Suprapubic skin (tissue), 4 donors: ENCODE data around the gene ZNF296. TPM values are rescaled to one million over a fixed set of nuclear protein-coding genes. Genes with fewer than 3 reads are reported as not detected.

ENCODE experiments used
- DNase-seq, 2 donors: peaks; one replicate each; pipeline ENCODE4 v3.0.0-alpha.2; 2019; ENCODE audit warnings: low spot score in 2 of 2
- H3K27ac ChIP-seq: fragments of 200-600 bp; sonication (generic); one replicate; pipeline ENCODE4 v1.5.1; 2019
- H3K27me3 ChIP-seq: fragments of 200-600 bp; sonication (generic); one replicate; pipeline ENCODE4 v1.5.1; 2019
- H3K36me3 ChIP-seq: fragments of 200-600 bp; sonication (generic); one replicate; pipeline ENCODE4 v1.5.1; 2019
- H3K4me1 ChIP-seq: fragments of 200-600 bp; sonication (generic); one replicate; pipeline ENCODE4 v1.5.1; 2019
- H3K4me3 ChIP-seq: fragments of 200-600 bp; sonication (generic); one replicate; pipeline ENCODE4 v1.5.1; 2019; ENCODE audit warnings: mild to moderate bottlenecking
- H3K9me3 ChIP-seq: fragments of 200-600 bp; sonication (generic); one replicate; pipeline ENCODE4 v1.5.1; 2019
- CTCF ChIP-seq, 2 donors: fragments of 200-600 bp in 1 of 2; fragments of 450-650 bp in 1 of 2; sonication (generic) in 1 of 2; IDR thresholded peaks; one replicate each; pipeline ENCODE4 v1.5.1; 2016 to 2019; ENCODE audit warnings: antibody characterized with exemption in 2 of 2, mild to moderate bottlenecking in 1 of 2, moderate library complexity in 1 of 2
- EP300 ChIP-seq: sonication (generic); formaldehyde crosslinking; IDR thresholded peaks from one replicate; pipeline ENCODE4 v1.6.1; 2017; ENCODE audit warnings: antibody characterized with exemption
- POLR2A ChIP-seq, 2 donors: fragments of 450-650 bp; IDR thresholded peaks; one replicate each; pipeline ENCODE4 v1.6.1; 2017; ENCODE audit warnings: antibody characterized with exemption in 2 of 2, mild to moderate bottlenecking in 2 of 2, moderate library complexity in 2 of 2
- POLR2AphosphoS5 ChIP-seq, 3 donors: sonication (generic); formaldehyde crosslinking; IDR thresholded peaks; one replicate each; pipeline ENCODE4 v1.6.1; 2017; ENCODE audit warnings: antibody characterized with exemption in 3 of 3
- WGBS: methylation state at CpG from one replicate; pipeline ENCODE4 v1.1.5; 2018; 5-methylcytosine and 5-hydroxymethylcytosine counted together
- total RNA-seq, 4 donors: library from RNA; depleted of rRNA; stranded (reverse); fragments of >200 nt; gene quantifications; one replicate each; pipeline ENCODE4 v1.1.0, GENCODE V29; 2016

Gene ZNF296
- total RNA-seq, 4 donors from 2014 or later, result 4.3 to 5.8 (median 4.9) TPM

DNA sequence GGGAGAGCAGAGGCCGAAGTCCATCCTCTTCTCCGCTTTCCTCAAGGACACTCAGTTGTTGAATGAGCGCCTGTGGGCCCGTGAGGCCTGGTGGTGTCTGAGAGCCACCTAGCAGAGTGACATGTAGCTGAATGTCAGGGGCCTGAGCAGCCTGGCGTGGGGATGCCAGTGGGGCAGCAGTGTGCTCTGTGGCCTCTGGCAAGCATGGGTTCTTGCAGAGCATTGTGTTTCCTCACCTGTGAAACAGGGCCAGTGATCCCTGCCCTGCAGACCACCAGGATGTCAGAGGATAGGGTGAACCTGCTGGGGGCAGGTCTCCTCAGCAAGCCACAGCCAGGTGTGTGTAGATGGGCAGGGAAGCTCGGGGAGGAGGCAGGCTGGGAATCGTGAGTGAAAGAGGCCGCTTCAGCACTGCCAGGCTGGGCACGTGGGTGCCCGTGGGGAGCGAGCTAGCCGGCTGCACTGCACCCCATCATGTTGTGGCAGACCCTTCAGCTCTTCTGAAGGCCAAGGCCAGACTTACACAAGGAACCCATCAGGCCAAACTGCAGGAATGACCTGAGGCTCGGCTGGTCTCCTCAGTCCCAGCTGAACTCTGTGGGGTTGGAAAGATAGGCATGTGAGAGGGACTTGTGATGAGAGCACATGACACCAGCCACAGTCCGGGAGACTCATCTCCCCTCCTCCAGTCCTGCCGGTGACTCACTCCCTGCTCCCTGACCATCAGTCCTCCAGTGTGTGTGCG is 21.7 kb upstream of the ZNF296 start:
- TF ChIP-seq POLR2A (IDR thresholded peaks at IDR 0.05) (no peak), CTCF (IDR thresholded peaks at IDR 0.05) (no peak)
- Histone ChIP-seq H3K27me3 (no peaks in the 10 kb centered on the region), H3K4me3 (peak overlapping the region; percentile 6), H3K4me1 (peaks cover 90% of the 10 kb centered on the region), H3K27ac (peak overlapping the region; percentile 76), H3K9me3 (no peaks in the 10 kb centered on the region), H3K36me3 (no peaks in the 10 kb centered on the region)
- WGBS, result 61% methylated on average over 12 of the region's 16 CpGs
- DNase-seq, result peak in 1 of 2 donors; percentile 82

- Histone ChIP-seq H3K4me3 (no peak overlapping the region), H3K36me3 (no peaks in the 10 kb centered on the region), H3K4me1 (peaks cover 87% of the 10 kb centered on the region), H3K27me3 (no peaks in the 10 kb centered on the region), H3K27ac (peak overlapping the region; percentile 76), H3K9me3 (no peaks in the 10 kb centered on the region)
- DNase-seq, result no peak
- TF ChIP-seq CTCF (IDR thresholded peaks at IDR 0.05), result no peak
- TF ChIP-seq POLR2A (IDR thresholded peaks at IDR 0.05), result no peak
- TF ChIP-seq POLR2AphosphoS5 (IDR thresholded peaks at IDR 0.05), result no peak
- no peak for TF ChIP-seq EP300
- WGBS, result 94% methylated on average over 7 of the region's 7 CpGs
Measured at GRCh38 chr19:45097450-45097775, 21.1 kb upstream of the ZNF296 start.

- Histone ChIP-seq H3K4me3 (no peak overlapping the region), H3K36me3 (no peaks in the 10 kb centered on the region), H3K4me1 (peaks cover 86% of the 10 kb centered on the region), H3K27ac (no peak overlapping the region), H3K27me3 (no peaks in the 10 kb centered on the region), H3K9me3 (no peaks in the 10 kb centered on the region)
- TF ChIP-seq POLR2AphosphoS5 (IDR thresholded peaks at IDR 0.05), result no peak
- no peak for TF ChIP-seq POLR2A (IDR thresholded peaks at IDR 0.05)
- no peak for TF ChIP-seq CTCF (IDR thresholded peaks at IDR 0.05)
- no peak for TF ChIP-seq EP300
- WGBS, result 88% methylated on average over 7 of the region's 7 CpGs
- no peak for DNase-seq
Measured at GRCh38 chr19:45096700-45097099, 20.4 kb upstream of the ZNF296 start.

- Histone ChIP-seq H3K27ac (no peak overlapping the region), H3K4me1 (peaks cover 85% of the 10 kb centered on the region), H3K9me3 (no peaks in the 10 kb centered on the region), H3K27me3 (no peaks in the 10 kb centered on the region), H3K36me3 (no peaks in the 10 kb centered on the region), H3K4me3 (peak overlapping the region; percentile 87)
- DNase-seq, result no peak
- TF ChIP-seq CTCF (IDR thresholded peaks at IDR 0.05) (no peak), EP300 (no peak), POLR2A (IDR thresholded peaks at IDR 0.05) (no peak), POLR2AphosphoS5 (IDR thresholded peaks at IDR 0.05) (no peak)
- 79% methylated on average over 14 of the region's 14 CpGs for WGBS
Measured at GRCh38 chr19:45095496-45096413, 19.5 kb upstream of the ZNF296 start.

GRCh38 chr19:45094707-45095106 is 18.4 kb upstream of the ZNF296 start:
- no peaks in the 10 kb centered on the region for H3K9me3 ChIP-seq
- no peak for DNase-seq
- H3K4me3 ChIP-seq, result peak overlapping the region; percentile 87
- no peaks in the 10 kb centered on the region for H3K27me3 ChIP-seq
- WGBS, result 64% methylated on average over 5 of the region's 5 CpGs
- H3K27ac ChIP-seq, result no peak overlapping the region
- H3K36me3 ChIP-seq, result peaks cover 9% of the 10 kb centered on the region
- H3K4me1 ChIP-seq, result peaks cover 83% of the 10 kb centered on the region
- TF ChIP-seq POLR2AphosphoS5 (IDR thresholded peaks at IDR 0.05) (no peak), EP300 (no peak), CTCF (IDR thresholded peaks at IDR 0.05) (no peak), POLR2A (IDR thresholded peaks at IDR 0.05) (no peak)
